CD4-positive, alpha-beta T cell (primary cell): ENCODE data around the gene SRBD1. TPM values are rescaled to one million over a fixed set of nuclear protein-coding genes. Genes with fewer than 3 reads are reported as not detected.

Experiments used
- ATAC-seq: fragments of 200-7000 bp; cut with Tn5 transposase; one replicate; pipeline ENCODE4 v1.10.0; 2022; ENCODE audit warnings: mild to moderate bottlenecking; ENCODE audit not compliant: poor library complexity
- CTCF ChIA-PET: fragments of 350-600 bp; sonication (Branson Sonifier 250); formaldehyde crosslinking; loops from one replicate; lab custom pipeline; 2021; ENCODE audit warnings: antibody characterized with exemption, inconsistent platforms; lab: Charles Lee
- POLR2A ChIA-PET: fragments of 350-600 bp; sonication (Branson Sonifier 250); formaldehyde crosslinking; loops from one replicate; lab custom pipeline; 2021; ENCODE audit warnings: antibody characterized with exemption, inconsistent platforms; lab: Charles Lee
- DNase-seq, 14 experiments: peaks; one replicate each; pipeline ENCODE4 v3.0.0-alpha.2; 2013 to 2020; ENCODE audit warnings: mixed read lengths in 2 of 14
- H3K27ac ChIP-seq, 2 donors: one replicate each; pipeline versions ENCODE4 v1.5.1 to v1.7.0; 2013; ENCODE audit warnings: low read length in 2 of 2, low read depth in 1 of 2, mild to moderate bottlenecking in 1 of 2
- H3K27me3 ChIP-seq, 2 experiments: 1 replicate in 1 of 2; 2 replicates in 1 of 2; pipeline versions ENCODE4 v1.6.1 to v1.7.0; 2013; ENCODE audit warnings: low read length in 2 of 2, control low read depth in 1 of 2, mild to moderate bottlenecking in 1 of 2, moderate library complexity in 1 of 2; ENCODE audit not compliant: insufficient read depth in 2 of 2, control insufficient read depth in 1 of 2
- H3K36me3 ChIP-seq: one replicate; pipeline ENCODE4 v1.6.1; 2013; ENCODE audit warnings: low read length, control low read depth; ENCODE audit not compliant: insufficient read depth
- H3K4me1 ChIP-seq: one replicate; pipeline ENCODE4 v1.6.1; 2013; ENCODE audit warnings: low read length, control low read depth; ENCODE audit not compliant: insufficient read depth
- H3K4me3 ChIP-seq: one replicate; pipeline ENCODE4 v1.5.1; 2013; ENCODE audit warnings: mild to moderate bottlenecking, low read length, moderate library complexity
- H3K9me3 ChIP-seq, 2 experiments: 1 replicate in 1 of 2; 2 replicates in 1 of 2; pipeline versions ENCODE4 v1.6.1 to v1.7.0; 2013; ENCODE audit warnings: low read length in 2 of 2, mild to moderate bottlenecking in 2 of 2, control low read depth in 1 of 2, moderate library complexity in 1 of 2; ENCODE audit not compliant: control insufficient read depth in 1 of 2, insufficient read depth in 1 of 2
- H3K27ac Mint-ChIP-seq: one replicate; pipeline ENCODE4 v1.8.0; 2020; ENCODE audit warnings: mixed read lengths
- H3K27me3 Mint-ChIP-seq: one replicate; pipeline ENCODE4 v1.8.0; 2021; ENCODE audit warnings: mixed read lengths
- H3K36me3 Mint-ChIP-seq: one replicate; pipeline ENCODE4 v1.8.0; 2021; ENCODE audit warnings: low read depth, mixed read lengths
- H3K4me1 Mint-ChIP-seq: one replicate; pipeline ENCODE4 v1.8.0; 2021; ENCODE audit warnings: low read depth, mixed read lengths
- H3K4me3 Mint-ChIP-seq: one replicate; pipeline ENCODE4 v1.8.0; 2020; ENCODE audit warnings: mild to moderate bottlenecking, mixed read lengths
- H3K9me3 Mint-ChIP-seq: one replicate; pipeline ENCODE4 v1.8.0; 2020; ENCODE audit warnings: mixed read lengths
- intact Hi-C, 2 experiments: fragments of 100-400 bp; cut with DNase I in 1 of 2; cut with micrococcal nuclease in 1 of 2; formaldehyde crosslinking; loops; one replicate each; pipeline versions ENCODE4 v1.15.1 to v1.9.0; 2023 to 2025; cut with DNase I, micrococcal nuclease
- polyA plus RNA-seq, 2 donors: library from polyadenylated mRNA; unstranded; fragments of 120-200 nt; gene quantifications; one replicate each; pipeline ENCODE4 v1.2.1, GENCODE V29; 2013
- total RNA-seq, 174 experiments: library from RNA in 2 of 174; stranded (reverse) in 2 of 174; gene quantifications; one replicate each; pipeline ENCODE4 v1.2.3 and lab custom pipeline; 2021 to 2026
- TF ChIP-seq, protein P1 (sequence below): fragments of 200-600 bp; IDR thresholded peaks from one replicate; pipeline ENCODE4 v1.8.0; 2022; ENCODE audit warnings: antibody characterized with exemption, mild to moderate bottlenecking

Gene SRBD1, protein sequence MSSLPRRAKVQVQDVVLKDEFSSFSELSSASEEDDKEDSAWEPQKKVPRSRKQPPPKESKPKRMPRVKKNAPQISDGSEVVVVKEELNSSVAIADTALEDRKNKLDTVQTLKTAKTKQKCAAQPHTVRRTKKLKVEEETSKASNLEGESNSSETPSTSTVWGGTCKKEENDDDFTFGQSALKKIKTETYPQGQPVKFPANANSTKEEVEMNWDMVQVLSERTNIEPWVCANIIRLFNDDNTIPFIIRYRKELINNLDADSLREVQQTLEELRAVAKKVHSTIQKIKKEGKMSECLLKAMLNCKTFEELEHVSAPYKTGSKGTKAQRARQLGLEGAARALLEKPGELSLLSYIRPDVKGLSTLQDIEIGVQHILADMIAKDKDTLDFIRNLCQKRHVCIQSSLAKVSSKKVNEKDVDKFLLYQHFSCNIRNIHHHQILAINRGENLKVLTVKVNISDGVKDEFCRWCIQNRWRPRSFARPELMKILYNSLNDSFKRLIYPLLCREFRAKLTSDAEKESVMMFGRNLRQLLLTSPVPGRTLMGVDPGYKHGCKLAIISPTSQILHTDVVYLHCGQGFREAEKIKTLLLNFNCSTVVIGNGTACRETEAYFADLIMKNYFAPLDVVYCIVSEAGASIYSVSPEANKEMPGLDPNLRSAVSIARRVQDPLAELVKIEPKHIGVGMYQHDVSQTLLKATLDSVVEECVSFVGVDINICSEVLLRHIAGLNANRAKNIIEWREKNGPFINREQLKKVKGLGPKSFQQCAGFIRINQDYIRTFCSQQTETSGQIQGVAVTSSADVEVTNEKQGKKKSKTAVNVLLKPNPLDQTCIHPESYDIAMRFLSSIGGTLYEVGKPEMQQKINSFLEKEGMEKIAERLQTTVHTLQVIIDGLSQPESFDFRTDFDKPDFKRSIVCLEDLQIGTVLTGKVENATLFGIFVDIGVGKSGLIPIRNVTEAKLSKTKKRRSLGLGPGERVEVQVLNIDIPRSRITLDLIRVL
- 10 to 100 TPM; 14.2 to 16.0 TPM for total RNA-seq
- polyA plus RNA-seq (2013, experiment 1 of 2), result 13.1 TPM
- 13.1 TPM for polyA plus RNA-seq (2013, experiment 2 of 2)
- 12.5 to 65.6 (median 34.0) reads per million in 172 experiments for total RNA-seq (lab: John Stamatoyannopoulos, UW)

DNA sequence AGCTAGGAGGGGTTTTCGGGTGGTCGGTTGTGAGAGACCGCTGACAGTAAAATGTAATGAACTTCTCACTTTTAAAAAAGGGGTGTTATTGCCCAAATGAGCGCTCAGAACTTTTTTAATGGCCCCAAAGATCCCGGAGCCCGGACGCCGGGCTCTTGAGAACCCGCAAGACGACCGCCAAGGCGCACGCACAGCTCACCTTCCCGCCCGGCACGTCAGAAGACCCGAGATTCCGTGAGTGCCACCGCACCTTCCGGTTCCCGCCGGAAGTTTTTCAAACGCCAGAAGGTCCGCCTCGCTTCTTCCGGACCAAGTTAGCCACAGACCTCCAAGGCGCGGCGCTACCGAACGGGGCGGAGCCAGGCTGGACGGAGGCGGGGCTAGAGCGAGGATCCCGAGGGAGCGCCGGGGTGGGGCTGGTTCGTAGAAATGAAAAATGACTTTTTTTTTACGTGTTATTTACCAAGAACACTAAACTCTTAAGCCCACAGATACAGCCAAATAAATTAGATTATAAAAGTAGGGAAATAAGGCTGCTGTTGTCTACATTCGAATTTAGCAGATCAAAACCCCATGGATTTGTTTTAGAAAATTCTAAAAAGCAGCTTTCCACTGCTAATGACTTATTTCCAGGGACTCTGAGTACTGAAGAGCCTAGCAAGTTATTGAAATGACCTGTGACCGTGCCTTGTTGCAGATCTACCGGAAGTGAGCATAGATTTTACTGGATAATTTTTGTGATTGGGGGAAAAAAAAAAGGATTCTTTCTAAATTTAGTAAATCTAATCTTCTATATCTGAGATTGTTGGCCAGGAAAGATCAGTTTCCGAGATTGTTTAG is at the start of gene SRBD1:
Gene SRBD1 (minus strand): TSS at position 248 of the 840 bp plus-strand sequence. CDS start 5,826 bp downstream, outside the sequence.
- CTCF ChIA-PET, result interaction anchor here (0.8 to 1.1 kb wide), 3 partner anchors 26 to 167 kb away, joined by 3 read pairs; no protein-coding TSS in a partner anchor
- Mint-ChIP-seq H3K36me3 (peaks cover 10% of the 10 kb centered on the region), H3K27me3 (no peaks in the 10 kb centered on the region), H3K4me3 (peak within 1 kb of the TSS; percentile 99), H3K9me3 (no peaks in the 10 kb centered on the region), H3K27ac (peak within 1 kb of the TSS; percentile 95), H3K4me1 (peaks cover 33% of the 10 kb centered on the region)
- Histone ChIP-seq H3K4me3 (peak within 1 kb of the TSS; percentile 78), H3K9me3 (no peaks in the 10 kb centered on the region), H3K4me1 (peaks cover 8% of the 10 kb centered on the region), H3K27ac (peak within 1 kb of the TSS; percentile 70 to 88), H3K36me3 (no peaks in the 10 kb centered on the region), H3K27me3 (no peaks in the 10 kb centered on the region)
- intact Hi-C loops, result loop anchor here in 1 of 2 experiments (5.0 kb wide), 1 partner anchor 44 kb away; no protein-coding TSS in a partner anchor
- DNase-seq (peak; percentile 61 to 94 (median 78)), ATAC-seq (peak; percentile 75)
- POLR2A ChIA-PET, result interaction anchor here (0.8 to 1.8 kb wide), 3 partner anchors 35 to 44 kb away, joined by 3 to 20 read pairs (median 14); partner anchors contain the start of gene PRKCE
- TF ChIP-seq, protein P1, sequence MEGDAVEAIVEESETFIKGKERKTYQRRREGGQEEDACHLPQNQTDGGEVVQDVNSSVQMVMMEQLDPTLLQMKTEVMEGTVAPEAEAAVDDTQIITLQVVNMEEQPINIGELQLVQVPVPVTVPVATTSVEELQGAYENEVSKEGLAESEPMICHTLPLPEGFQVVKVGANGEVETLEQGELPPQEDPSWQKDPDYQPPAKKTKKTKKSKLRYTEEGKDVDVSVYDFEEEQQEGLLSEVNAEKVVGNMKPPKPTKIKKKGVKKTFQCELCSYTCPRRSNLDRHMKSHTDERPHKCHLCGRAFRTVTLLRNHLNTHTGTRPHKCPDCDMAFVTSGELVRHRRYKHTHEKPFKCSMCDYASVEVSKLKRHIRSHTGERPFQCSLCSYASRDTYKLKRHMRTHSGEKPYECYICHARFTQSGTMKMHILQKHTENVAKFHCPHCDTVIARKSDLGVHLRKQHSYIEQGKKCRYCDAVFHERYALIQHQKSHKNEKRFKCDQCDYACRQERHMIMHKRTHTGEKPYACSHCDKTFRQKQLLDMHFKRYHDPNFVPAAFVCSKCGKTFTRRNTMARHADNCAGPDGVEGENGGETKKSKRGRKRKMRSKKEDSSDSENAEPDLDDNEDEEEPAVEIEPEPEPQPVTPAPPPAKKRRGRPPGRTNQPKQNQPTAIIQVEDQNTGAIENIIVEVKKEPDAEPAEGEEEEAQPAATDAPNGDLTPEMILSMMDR, result no peak

DNA sequence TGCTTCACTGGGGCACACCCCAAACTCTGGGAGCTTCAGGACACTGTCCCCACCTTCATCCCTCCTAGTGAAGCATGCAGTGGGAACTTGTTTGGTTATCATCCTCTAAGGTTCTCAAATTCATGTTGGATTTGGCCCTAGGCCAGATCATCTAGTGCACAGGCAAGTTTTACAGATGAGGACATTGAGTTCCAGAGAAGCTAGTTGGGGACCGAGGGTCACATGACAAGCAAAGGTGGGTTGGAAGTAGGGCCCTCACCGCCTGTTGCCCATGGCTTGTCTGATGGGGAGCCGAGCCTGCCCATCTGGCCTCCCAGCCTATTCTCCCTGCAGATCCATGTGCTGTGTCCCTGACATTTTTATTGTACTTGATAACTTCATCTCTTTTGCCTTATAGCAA is 43.2 kb upstream of the SRBD1 start:
- Histone ChIP-seq H3K4me1 (peaks cover 20% of the 10 kb centered on the region), H3K9me3 (no peaks in the 10 kb centered on the region), H3K27me3 (no peaks in the 10 kb centered on the region), H3K36me3 (no peaks in the 10 kb centered on the region), H3K4me3 (no peak overlapping the region), H3K27ac (no peak overlapping the region)
- ChIA-PET CTCF (no interaction called here), POLR2A (interaction anchor here (0.7 kb wide), 1 partner anchor 1224 kb away, joined by 3 read pairs; no protein-coding TSS in a partner anchor)
- DNase-seq (no peak), ATAC-seq (no peak)
- no peaks in the 10 kb centered on the region for H3K9me3 Mint-ChIP-seq
- TF ChIP-seq, protein P1, result no peak
- peaks cover 22% of the 10 kb centered on the region for H3K36me3 Mint-ChIP-seq
- no peak overlapping the region for H3K27ac Mint-ChIP-seq
- peak overlapping the region; percentile 63 for H3K4me3 Mint-ChIP-seq
- H3K4me1 Mint-ChIP-seq, result peaks cover 36% of the 10 kb centered on the region
- H3K27me3 Mint-ChIP-seq, result peaks cover 5% of the 10 kb centered on the region
- intact Hi-C loops, result loop anchor here (5.0 kb wide), 2 partner anchors 87 to 883 kb away; no protein-coding TSS in a partner anchor
